Measurements from ENCODE around the gene OSER1.

DNA sequence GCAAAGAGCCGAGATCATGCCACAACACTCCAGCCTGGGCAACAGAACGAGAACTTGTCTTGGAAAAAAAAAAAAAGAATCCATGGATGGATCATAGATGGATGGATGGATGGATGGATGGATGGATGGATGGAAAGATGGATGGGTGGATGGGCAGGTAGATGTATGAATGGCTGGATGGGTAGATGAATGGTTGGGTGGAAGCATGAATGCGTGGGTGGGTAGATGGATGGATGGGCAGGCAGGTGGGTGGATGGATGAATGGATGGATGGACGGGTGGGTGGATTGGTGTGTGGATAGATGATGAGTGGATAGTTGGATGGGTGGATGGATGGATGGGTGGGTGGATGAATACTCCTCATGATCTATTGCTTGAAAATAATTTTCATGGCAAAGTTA, 25.0 kb downstream of the OSER1 start:
- TF ChIP-seq, protein P1, sequence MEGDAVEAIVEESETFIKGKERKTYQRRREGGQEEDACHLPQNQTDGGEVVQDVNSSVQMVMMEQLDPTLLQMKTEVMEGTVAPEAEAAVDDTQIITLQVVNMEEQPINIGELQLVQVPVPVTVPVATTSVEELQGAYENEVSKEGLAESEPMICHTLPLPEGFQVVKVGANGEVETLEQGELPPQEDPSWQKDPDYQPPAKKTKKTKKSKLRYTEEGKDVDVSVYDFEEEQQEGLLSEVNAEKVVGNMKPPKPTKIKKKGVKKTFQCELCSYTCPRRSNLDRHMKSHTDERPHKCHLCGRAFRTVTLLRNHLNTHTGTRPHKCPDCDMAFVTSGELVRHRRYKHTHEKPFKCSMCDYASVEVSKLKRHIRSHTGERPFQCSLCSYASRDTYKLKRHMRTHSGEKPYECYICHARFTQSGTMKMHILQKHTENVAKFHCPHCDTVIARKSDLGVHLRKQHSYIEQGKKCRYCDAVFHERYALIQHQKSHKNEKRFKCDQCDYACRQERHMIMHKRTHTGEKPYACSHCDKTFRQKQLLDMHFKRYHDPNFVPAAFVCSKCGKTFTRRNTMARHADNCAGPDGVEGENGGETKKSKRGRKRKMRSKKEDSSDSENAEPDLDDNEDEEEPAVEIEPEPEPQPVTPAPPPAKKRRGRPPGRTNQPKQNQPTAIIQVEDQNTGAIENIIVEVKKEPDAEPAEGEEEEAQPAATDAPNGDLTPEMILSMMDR (IDR thresholded peaks at IDR 0.05 in 4 of 5, conservative IDR thresholded peaks at IDR 0.05 in 1 of 5), result no peak
- no peak for TF ChIP-seq POLR2A (IDR thresholded peaks at IDR 0.05)

All from gastrocnemius medialis (tissue), 4 donors.